ENCODE data around the gene PLAC8.
"Not testable (repeated sequence)": the region's sequence is repeated elsewhere in the genome, so short reads cannot be mapped to it uniquely, and the experiment has no call there.

The PLAC8 gene

GRCh38 chr4:83107631-83108030, 6.9 kb downstream of the PLAC8 start:
- Mint-ChIP-seq H3K27ac (peak overlapping the region; percentile 36), H3K36me3 (ENCODE audit: low read depth) (peaks cover 47% of the 10 kb centered on the region), H3K9me3 (no peaks in the 10 kb centered on the region), H3K27me3 (ENCODE audit: low read depth) (no peaks in the 10 kb centered on the region), H3K4me1 (ENCODE audit: low read depth) (peaks cover 42% of the 10 kb centered on the region), H3K4me3 (no peak overlapping the region)

- Mint-ChIP-seq H3K36me3 (ENCODE audit: low read depth) (peaks cover 53% of the 10 kb centered on the region), H3K4me1 (ENCODE audit: low read depth) (peaks cover 40% of the 10 kb centered on the region), H3K27ac (no peak overlapping the region), H3K4me3 (no peak overlapping the region), H3K27me3 (ENCODE audit: low read depth) (no peaks in the 10 kb centered on the region), H3K9me3 (no peaks in the 10 kb centered on the region)
Measured at GRCh38 chr4:83104991-83105390, 9.5 kb downstream of the PLAC8 start.

DNA sequence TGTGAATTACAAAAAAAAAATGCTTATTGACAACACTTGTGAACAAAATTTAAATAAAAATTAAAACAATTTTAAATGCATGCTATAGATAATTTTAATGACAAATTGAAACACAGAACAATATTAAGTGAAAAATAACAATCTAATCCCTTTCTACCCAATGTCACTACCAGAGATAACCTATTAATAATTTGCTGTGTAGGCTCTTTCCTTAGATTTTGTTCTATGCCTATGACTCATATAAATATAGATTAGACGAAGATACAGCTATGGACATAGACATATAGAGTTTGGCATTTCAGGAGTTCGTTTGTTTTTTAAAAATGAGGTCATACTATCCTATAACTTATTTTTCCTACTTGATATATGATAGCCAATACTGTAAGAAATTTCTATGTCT, 18.1 kb downstream of the PLAC8 start:
- H3K4me3 Mint-ChIP-seq: no peak overlapping the region
- no peaks in the 10 kb centered on the region for H3K9me3 Mint-ChIP-seq
- no peaks in the 10 kb centered on the region for H3K27me3 Mint-ChIP-seq (ENCODE audit: low read depth)
- no peak overlapping the region for H3K27ac Mint-ChIP-seq
- peaks cover 78% of the 10 kb centered on the region for H3K36me3 Mint-ChIP-seq (ENCODE audit: low read depth)
- peaks cover 31% of the 10 kb centered on the region for H3K4me1 Mint-ChIP-seq (ENCODE audit: low read depth)

DNA sequence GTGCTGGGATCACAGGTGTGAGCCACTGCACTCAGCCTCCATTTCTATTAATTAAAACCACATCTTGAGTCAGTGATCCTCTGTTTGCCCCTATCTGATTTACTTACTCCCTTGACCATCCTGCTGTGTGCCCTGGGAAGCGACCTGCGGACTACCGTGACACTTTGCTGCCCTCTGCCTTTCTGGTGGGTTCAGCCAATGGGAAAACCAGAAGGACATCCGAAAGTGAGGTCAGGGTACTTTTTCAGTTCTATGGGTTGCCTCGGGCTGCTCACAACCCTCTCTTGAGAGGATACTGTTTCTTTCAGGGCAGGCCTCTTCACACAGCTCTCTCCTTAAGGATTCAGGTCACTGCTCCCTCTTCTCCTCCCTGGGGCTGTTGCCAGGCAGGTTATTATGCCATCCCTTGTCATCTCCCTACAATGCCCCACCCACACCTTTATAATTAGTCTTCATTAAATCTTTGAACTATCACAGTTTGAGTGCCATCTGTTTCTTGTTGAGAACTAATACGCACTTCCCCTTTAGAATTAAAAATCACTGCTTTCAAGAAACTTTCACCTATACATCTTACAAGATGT, 21.4 kb downstream of the PLAC8 start:
- Mint-ChIP-seq H3K4me1 (ENCODE audit: low read depth) (peaks cover 20% of the 10 kb centered on the region), H3K36me3 (ENCODE audit: low read depth) (peaks cover 78% of the 10 kb centered on the region), H3K27me3 (ENCODE audit: low read depth) (no peaks in the 10 kb centered on the region), H3K4me3 (no peak overlapping the region), H3K27ac (no peak overlapping the region), H3K9me3 (no peaks in the 10 kb centered on the region)

- Mint-ChIP-seq H3K36me3 (ENCODE audit: low read depth) (peaks cover 62% of the 10 kb centered on the region), H3K4me1 (ENCODE audit: low read depth) (peaks cover 16% of the 10 kb centered on the region), H3K27me3 (ENCODE audit: low read depth) (no peaks in the 10 kb centered on the region), H3K27ac (no peak overlapping the region), H3K4me3 (no peak overlapping the region), H3K9me3 (no peaks in the 10 kb centered on the region)
Measured at GRCh38 chr4:83089410-83090157, 24.9 kb downstream of the PLAC8 start.

- not testable (repeated sequence) for H3K4me3 Mint-ChIP-seq; H3K9me3 Mint-ChIP-seq; H3K27me3 Mint-ChIP-seq (ENCODE audit: low read depth)
- peaks cover 31% of the 10 kb centered on the region for H3K36me3 Mint-ChIP-seq (ENCODE audit: low read depth)
- H3K4me1 Mint-ChIP-seq (ENCODE audit: low read depth): peaks cover 31% of the 10 kb centered on the region
- peak overlapping the region; percentile 16 for H3K27ac Mint-ChIP-seq
Measured at GRCh38 chr4:83084956-83085355, 29.6 kb downstream of the PLAC8 start.

DNA sequence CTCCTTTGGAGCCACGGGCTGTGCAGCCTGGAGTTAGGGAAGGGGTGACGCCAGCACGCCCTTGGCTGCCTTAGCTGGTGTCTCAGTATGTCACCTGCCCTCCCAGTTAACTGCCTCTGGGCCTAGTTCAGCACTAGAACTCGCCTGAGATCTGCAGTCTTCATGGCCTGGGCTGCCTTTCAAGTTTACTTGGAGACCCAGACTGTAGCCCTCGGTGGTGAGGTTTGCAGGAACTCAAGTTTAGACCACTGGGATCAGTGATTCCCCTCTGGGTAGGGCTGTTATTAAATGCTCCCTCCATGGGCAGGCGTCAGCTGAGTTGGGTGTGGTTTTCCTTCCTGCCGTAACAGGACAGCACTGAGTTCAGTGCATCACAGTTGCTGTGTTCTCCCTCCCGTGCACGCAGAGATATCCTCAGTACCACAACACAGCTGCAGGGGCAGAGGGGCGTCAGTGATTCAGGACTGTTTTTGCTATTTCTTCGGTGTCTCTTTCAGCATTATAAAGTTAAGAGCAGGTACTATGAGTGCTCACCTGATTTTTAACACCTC, 30.5 kb downstream of the PLAC8 start:
- Mint-ChIP-seq H3K27ac (peak overlapping the region; percentile 79), H3K36me3 (ENCODE audit: low read depth) (peaks cover 24% of the 10 kb centered on the region), H3K4me1 (ENCODE audit: low read depth) (peaks cover 31% of the 10 kb centered on the region), H3K27me3 (ENCODE audit: low read depth) (no peaks in the 10 kb centered on the region), H3K4me3 (peak overlapping the region; percentile 21), H3K9me3 (no peaks in the 10 kb centered on the region)

- Mint-ChIP-seq H3K4me1 (ENCODE audit: low read depth) (peaks cover 29% of the 10 kb centered on the region), H3K36me3 (ENCODE audit: low read depth) (peaks cover 19% of the 10 kb centered on the region), H3K27ac (peak overlapping the region; percentile 79)
Measured at GRCh38 chr4:83082777-83083176, 31.8 kb downstream of the PLAC8 start.

GRCh38 chr4:83080561-83080960, 34.0 kb downstream of the PLAC8 start:
- Mint-ChIP-seq H3K27ac (no peak overlapping the region), H3K4me1 (ENCODE audit: low read depth) (peaks cover 36% of the 10 kb centered on the region), H3K9me3 (no peaks in the 10 kb centered on the region), H3K4me3 (no peak overlapping the region), H3K36me3 (ENCODE audit: low read depth) (peaks cover 28% of the 10 kb centered on the region), H3K27me3 (ENCODE audit: low read depth) (no peaks in the 10 kb centered on the region)

More at GRCh38 chr4:83082777-83083176, 31.8 kb downstream of the PLAC8 start:
- H3K4me3 Mint-ChIP-seq: no peak overlapping the region
- H3K27me3 Mint-ChIP-seq (ENCODE audit: low read depth): no peaks in the 10 kb centered on the region
- H3K9me3 Mint-ChIP-seq: no peaks in the 10 kb centered on the region

DNA sequence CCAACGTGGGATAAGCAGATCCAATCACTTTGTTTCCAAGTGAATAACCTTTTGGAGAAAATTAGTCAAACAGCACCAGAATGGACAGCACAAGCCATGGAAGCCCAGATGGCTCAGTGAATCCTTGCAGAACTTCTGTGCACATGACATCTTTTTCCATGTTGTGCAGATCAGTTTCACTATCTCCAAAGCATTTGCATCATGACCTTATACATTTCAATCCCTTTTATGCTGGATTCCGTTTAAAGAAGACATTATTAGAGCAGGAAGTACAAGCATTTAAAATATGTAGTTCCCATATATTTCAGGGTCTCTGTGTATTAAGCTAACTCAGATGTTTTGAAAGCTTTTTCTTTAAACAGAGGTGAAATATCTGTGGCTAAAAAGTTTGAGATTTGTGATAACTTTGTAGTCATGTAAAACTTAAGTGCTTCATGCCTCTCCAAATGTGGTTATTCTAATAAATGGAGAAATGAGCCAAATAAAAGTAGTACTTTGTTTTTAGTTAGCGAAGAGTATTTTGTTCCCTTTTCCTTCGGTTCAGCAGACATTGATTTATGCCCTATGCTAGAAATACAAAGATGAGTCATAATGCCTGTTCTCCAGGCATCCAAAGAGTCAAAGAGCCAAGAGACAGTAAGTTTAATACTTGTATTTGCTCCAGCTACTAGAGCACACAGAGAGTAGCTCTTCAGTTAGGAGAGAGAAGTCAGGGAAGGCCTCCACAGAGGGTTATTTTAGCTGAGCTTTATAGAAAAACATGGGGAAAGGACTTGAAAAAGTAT, 39.0 kb downstream of the PLAC8 start:
- Mint-ChIP-seq H3K4me1 (ENCODE audit: low read depth) (peaks cover 23% of the 10 kb centered on the region), H3K27me3 (ENCODE audit: low read depth) (no peaks in the 10 kb centered on the region), H3K27ac (no peak overlapping the region), H3K36me3 (ENCODE audit: low read depth) (peaks cover 38% of the 10 kb centered on the region), H3K4me3 (no peak overlapping the region), H3K9me3 (no peaks in the 10 kb centered on the region)

DNA sequence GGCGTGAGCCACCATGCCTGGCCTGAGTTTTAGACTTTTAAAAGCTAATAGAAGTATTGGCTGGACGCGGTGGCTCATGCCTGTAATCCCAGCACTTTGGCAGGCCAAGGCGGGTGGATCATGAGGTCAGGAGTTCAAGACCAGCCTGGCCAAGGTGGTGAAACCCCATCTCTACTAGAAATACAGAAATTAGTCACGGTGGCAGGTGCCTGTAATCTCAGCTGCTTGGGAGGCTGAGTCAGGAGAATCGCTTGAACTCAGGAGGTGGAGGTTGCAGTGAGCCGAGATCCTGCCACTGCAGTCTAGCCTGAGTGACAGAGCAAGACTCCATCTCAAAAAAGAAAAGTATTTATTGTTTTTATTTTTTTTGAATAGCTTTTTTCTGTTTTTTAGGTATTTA, 39.7 kb downstream of the PLAC8 start:
- H3K36me3 Mint-ChIP-seq (ENCODE audit: low read depth): peaks cover 46% of the 10 kb centered on the region
- not testable (repeated sequence) for H3K27ac Mint-ChIP-seq; H3K4me3 Mint-ChIP-seq; H3K27me3 Mint-ChIP-seq (ENCODE audit: low read depth); H3K9me3 Mint-ChIP-seq
- H3K4me1 Mint-ChIP-seq (ENCODE audit: low read depth): peaks cover 23% of the 10 kb centered on the region

- peak overlapping the region; percentile 39 for H3K4me3 Mint-ChIP-seq
- H3K27ac Mint-ChIP-seq: peak overlapping the region; percentile 10
- no peaks in the 10 kb centered on the region for H3K27me3 Mint-ChIP-seq (ENCODE audit: low read depth)
- H3K9me3 Mint-ChIP-seq: no peaks in the 10 kb centered on the region
- H3K4me1 Mint-ChIP-seq (ENCODE audit: low read depth): peaks cover 23% of the 10 kb centered on the region
- H3K36me3 Mint-ChIP-seq (ENCODE audit: low read depth): peaks cover 48% of the 10 kb centered on the region
Measured at GRCh38 chr4:83074086-83074704, 40.3 kb downstream of the PLAC8 start.

DNA sequence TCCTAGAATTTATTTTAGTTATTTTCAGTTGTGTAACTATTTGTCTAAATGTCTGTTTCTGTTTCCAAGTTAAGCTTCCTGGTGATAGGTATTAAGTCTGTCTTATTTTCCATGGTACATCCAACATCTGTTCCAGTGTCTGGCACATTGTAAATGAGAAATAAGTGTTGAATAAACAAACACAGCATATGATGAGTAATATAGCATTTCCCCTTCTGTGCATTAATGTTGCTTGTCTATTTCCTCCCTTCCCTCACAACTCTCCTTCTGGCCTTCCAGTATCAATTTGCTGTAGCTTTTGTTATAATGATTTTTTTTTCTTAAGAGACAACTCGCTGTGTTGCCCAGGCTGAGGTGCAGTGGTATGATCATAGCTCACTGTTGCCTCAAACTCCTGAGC, 43.4 kb downstream of the PLAC8 start:
- Mint-ChIP-seq H3K4me1 (ENCODE audit: low read depth) (peaks cover 18% of the 10 kb centered on the region), H3K27ac (no peak overlapping the region), H3K36me3 (ENCODE audit: low read depth) (peaks cover 50% of the 10 kb centered on the region), H3K4me3 (no peak overlapping the region), H3K27me3 (ENCODE audit: low read depth) (no peaks in the 10 kb centered on the region), H3K9me3 (no peaks in the 10 kb centered on the region)

- no peak overlapping the region for H3K4me3 Mint-ChIP-seq
- no peak overlapping the region for H3K27ac Mint-ChIP-seq
- peaks cover 46% of the 10 kb centered on the region for H3K36me3 Mint-ChIP-seq (ENCODE audit: low read depth)
- peaks cover 6% of the 10 kb centered on the region for H3K4me1 Mint-ChIP-seq (ENCODE audit: low read depth)
- H3K9me3 Mint-ChIP-seq: no peaks in the 10 kb centered on the region
- no peaks in the 10 kb centered on the region for H3K27me3 Mint-ChIP-seq (ENCODE audit: low read depth)
Measured at GRCh38 chr4:83067058-83067639, 47.4 kb downstream of the PLAC8 start.
